ENCODE data around the gene INKA2. TPM values are rescaled to one million over a fixed set of nuclear protein-coding genes. Genes with fewer than 3 reads are reported as not detected.

The INKA2 gene
- total RNA-seq, 1 experiment from 2014 or later, result 12.3 TPM

DNA sequence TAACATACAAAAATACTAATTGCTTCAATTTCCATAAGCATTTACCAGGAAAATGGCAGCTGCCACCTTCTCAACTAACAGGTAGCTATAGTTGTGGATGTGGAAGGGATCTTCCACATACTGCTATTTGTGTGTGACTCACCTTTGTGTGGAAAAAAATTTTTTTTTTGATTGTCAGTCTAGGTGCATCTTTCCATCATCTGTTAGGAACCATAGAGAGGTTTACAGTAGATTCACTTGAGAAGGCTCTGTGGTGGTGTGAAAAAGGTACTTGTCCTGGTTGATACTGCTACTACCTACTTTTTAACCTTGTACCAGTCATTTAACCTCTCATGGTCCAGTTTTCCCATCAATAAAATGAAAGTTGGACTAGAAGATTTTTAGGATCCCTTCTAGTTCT lies 29.4 kb upstream of the INKA2 start:
- Histone ChIP-seq H2BK5ac (ENCODE audit: insufficient read length, low read length) (no peak overlapping the region), H3K9ac (ENCODE audit: extremely low read depth, insufficient read length, low read length) (no peak overlapping the region)

More for the DNA sequence above, 29.4 kb upstream of the INKA2 start:
- TF ChIP-seq, protein P1, sequence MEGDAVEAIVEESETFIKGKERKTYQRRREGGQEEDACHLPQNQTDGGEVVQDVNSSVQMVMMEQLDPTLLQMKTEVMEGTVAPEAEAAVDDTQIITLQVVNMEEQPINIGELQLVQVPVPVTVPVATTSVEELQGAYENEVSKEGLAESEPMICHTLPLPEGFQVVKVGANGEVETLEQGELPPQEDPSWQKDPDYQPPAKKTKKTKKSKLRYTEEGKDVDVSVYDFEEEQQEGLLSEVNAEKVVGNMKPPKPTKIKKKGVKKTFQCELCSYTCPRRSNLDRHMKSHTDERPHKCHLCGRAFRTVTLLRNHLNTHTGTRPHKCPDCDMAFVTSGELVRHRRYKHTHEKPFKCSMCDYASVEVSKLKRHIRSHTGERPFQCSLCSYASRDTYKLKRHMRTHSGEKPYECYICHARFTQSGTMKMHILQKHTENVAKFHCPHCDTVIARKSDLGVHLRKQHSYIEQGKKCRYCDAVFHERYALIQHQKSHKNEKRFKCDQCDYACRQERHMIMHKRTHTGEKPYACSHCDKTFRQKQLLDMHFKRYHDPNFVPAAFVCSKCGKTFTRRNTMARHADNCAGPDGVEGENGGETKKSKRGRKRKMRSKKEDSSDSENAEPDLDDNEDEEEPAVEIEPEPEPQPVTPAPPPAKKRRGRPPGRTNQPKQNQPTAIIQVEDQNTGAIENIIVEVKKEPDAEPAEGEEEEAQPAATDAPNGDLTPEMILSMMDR (conservative IDR thresholded peaks at IDR 0.05), result no peak
- H3K27ac ChIP-seq (ENCODE audit: insufficient read length, low read depth, low read length), result no peak overlapping the region
- DNase-seq, result no peak
- H3K79me1 ChIP-seq (ENCODE audit: insufficient read depth, low read depth, low read length, poor library complexity, severe bottlenecking), result no peaks in the 10 kb centered on the region
- no peaks in the 10 kb centered on the region for H3K23me2 ChIP-seq (ENCODE audit: insufficient read length, low read depth, low read length, poor library complexity, severe bottlenecking)
- no peak overlapping the region for H3K14ac ChIP-seq (ENCODE audit: insufficient read depth, low read length)
- no peak overlapping the region for H3K23ac ChIP-seq (ENCODE audit: insufficient read length, low read depth, low read length)
- Mint-ChIP-seq H3K36me3 (ENCODE audit: insufficient read depth in 1 of 3, low read depth in 3 of 3) (peaks cover 12 to 38% (median 37%) of the 10 kb centered on the region in 3 experiments; a peak in 5 of 7 replicates), H3K4me3 (no peak overlapping the region), H3K4me1 (no peaks in the 10 kb centered on the region), H3K27ac (no peak overlapping the region), H3K9me3 (no peaks in the 10 kb centered on the region), H3K27me3 (ENCODE audit: low read depth) (no peaks in the 10 kb centered on the region)
- H3T11ph ChIP-seq (ENCODE audit: low read length), result no peak overlapping the region
- no peak overlapping the region for H3K4me2 ChIP-seq (ENCODE audit: insufficient read depth, insufficient read length, low read length)
- no peak overlapping the region for H2BK12ac ChIP-seq (ENCODE audit: insufficient read length, low read depth, low read length)
- H2BK20ac ChIP-seq (ENCODE audit: low read depth, low read length, poor library complexity, severe bottlenecking), result no peak overlapping the region
- no peak overlapping the region for H4K91ac ChIP-seq (ENCODE audit: insufficient read length, low read depth, low read length)
- H2AK5ac ChIP-seq (ENCODE audit: insufficient read length, low read length), result no peak overlapping the region
- H2BK15ac ChIP-seq (ENCODE audit: low read depth, low read length), result no peak overlapping the region
- no peak overlapping the region for H2AFZ ChIP-seq (ENCODE audit: low read length)
- no peak overlapping the region for H3K4ac ChIP-seq (ENCODE audit: low read depth, low read length)
- no peaks in the 10 kb centered on the region; the same call in 1 of the 2 replicates for H3K27me3 ChIP-seq (ENCODE audit: insufficient read depth, low read length)
- no peak overlapping the region for H4K5ac ChIP-seq (ENCODE audit: insufficient read length, low read depth, low read length)
- no peaks in the 10 kb centered on the region for H3K4me1 ChIP-seq (ENCODE audit: insufficient read depth, low read length)
- no peak overlapping the region for H4K8ac ChIP-seq (replicated peaks; ENCODE audit: insufficient read length, low read depth, low read length)
- H3K18ac ChIP-seq (ENCODE audit: insufficient read length, low read depth, low read length), result no peak overlapping the region
- H3K9me3 ChIP-seq (ENCODE audit: control insufficient read depth, low read depth, low read length), result no peaks in the 10 kb centered on the region
- no peaks in the 10 kb centered on the region for H4K20me1 ChIP-seq (ENCODE audit: control insufficient read depth, insufficient read depth, insufficient read length)
- H3K56ac ChIP-seq (ENCODE audit: insufficient read length, low read depth, low read length), result no peak overlapping the region
- no peaks in the 10 kb centered on the region for H3K79me2 ChIP-seq (ENCODE audit: insufficient read depth, low read length)
- H2BK120ac ChIP-seq (ENCODE audit: low read depth, low read length, poor library complexity, severe bottlenecking), result no peak overlapping the region
